ENCODE data around the gene COX15. TPM values are rescaled to one million over a fixed set of nuclear protein-coding genes. Genes with fewer than 3 reads are reported as not detected.

Gene COX15
- total and polyA plus RNA-seq, 2 donors (not counting 3 experiments of a cell fraction or from before 2014, with no cell fraction given): 16.6 to 34.6 TPM

- POLR2A ChIA-PET: no interaction called here
- Histone ChIP-seq H3K79me2 (ENCODE audit: control insufficient read depth, insufficient read depth, low read length) (no peaks in the 10 kb centered on the region), H3K27me3 (ENCODE audit: control insufficient read depth in 2 of 2, insufficient read depth in 2 of 2, low read length in 2 of 2) (no peaks in the 10 kb centered on the region), H3K9ac (replicated peaks; ENCODE audit: extremely low read depth, insufficient read depth, low read length) (no peak overlapping the region), H3K36me3 (ENCODE audit: control insufficient read depth in 2 of 2, extremely low read depth in 1 of 2, insufficient read depth in 2 of 2, low read length in 2 of 2) (peaks cover 3 to 10% of the 10 kb centered on the region in 2 experiments), H3K4me3 (replicated peaks in 1 of 3; ENCODE audit: insufficient read depth in 1 of 3, low read depth in 1 of 3, low read length in 3 of 3) (no peak overlapping the region), H3K27ac (ENCODE audit: insufficient read depth, low read depth, low read length) (no peak overlapping the region), H3K9me3 (replicated peaks; ENCODE audit: control insufficient read depth, insufficient read depth, low read length) (no peaks in the 10 kb centered on the region), H3K9me1 (replicated peaks; ENCODE audit: control insufficient read depth, extremely low read depth, insufficient read depth, low read length) (no peaks in the 10 kb centered on the region), H3K4me2 (ENCODE audit: insufficient read depth, low read length) (no peak overlapping the region), H2AFZ (ENCODE audit: low read depth, low read length) (no peak overlapping the region), H4K20me1 (replicated peaks; ENCODE audit: control insufficient read depth, extremely low read depth, insufficient read depth, low read length) (no peaks in the 10 kb centered on the region), H3K4me1 (ENCODE audit: control insufficient read depth, extremely low read depth, insufficient read depth, low read length) (no peaks in the 10 kb centered on the region)
- DNase-seq (ENCODE audit: low read depth, low spot score) (no peak), FAIRE-seq (no peak)
- BruUV-seq (replicated peaks): no TSS peak
- CTCF ChIA-PET: no interaction called here
- TF ChIP-seq GATA2 (IDR thresholded peaks at IDR 0.05; ENCODE audit: insufficient read depth, insufficient read length, low read depth, low read length) (no peak), MYC (IDR thresholded peaks at IDR 0.05; ENCODE audit: low read depth, low read length) (no peak), FOS (IDR thresholded peaks at IDR 0.05; ENCODE audit: borderline replicate concordance, insufficient read depth, low read length) (no peak), MAX (IDR thresholded peaks at IDR 0.05; ENCODE audit: insufficient read depth, insufficient read length) (no peak), EZH2 (IDR thresholded peaks at IDR 0.05; ENCODE audit: borderline replicate concordance, low read depth, low read length, severe bottlenecking) (no peak), POLR2AphosphoS5 (IDR thresholded peaks at IDR 0.05; ENCODE audit: insufficient read depth, low read depth, low read length) (no peak), JUN (IDR thresholded peaks at IDR 0.05; ENCODE audit: borderline replicate concordance, insufficient read depth, insufficient read length, low read depth) (no peak), POLR2A (IDR thresholded peaks at IDR 0.05; ENCODE audit: low read depth, low read length) (no peak)
- TF ChIP-seq, protein P1, sequence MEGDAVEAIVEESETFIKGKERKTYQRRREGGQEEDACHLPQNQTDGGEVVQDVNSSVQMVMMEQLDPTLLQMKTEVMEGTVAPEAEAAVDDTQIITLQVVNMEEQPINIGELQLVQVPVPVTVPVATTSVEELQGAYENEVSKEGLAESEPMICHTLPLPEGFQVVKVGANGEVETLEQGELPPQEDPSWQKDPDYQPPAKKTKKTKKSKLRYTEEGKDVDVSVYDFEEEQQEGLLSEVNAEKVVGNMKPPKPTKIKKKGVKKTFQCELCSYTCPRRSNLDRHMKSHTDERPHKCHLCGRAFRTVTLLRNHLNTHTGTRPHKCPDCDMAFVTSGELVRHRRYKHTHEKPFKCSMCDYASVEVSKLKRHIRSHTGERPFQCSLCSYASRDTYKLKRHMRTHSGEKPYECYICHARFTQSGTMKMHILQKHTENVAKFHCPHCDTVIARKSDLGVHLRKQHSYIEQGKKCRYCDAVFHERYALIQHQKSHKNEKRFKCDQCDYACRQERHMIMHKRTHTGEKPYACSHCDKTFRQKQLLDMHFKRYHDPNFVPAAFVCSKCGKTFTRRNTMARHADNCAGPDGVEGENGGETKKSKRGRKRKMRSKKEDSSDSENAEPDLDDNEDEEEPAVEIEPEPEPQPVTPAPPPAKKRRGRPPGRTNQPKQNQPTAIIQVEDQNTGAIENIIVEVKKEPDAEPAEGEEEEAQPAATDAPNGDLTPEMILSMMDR (IDR thresholded peaks at IDR 0.05; ENCODE audit: extremely low read depth in 1 of 2, insufficient read depth in 1 of 2, low read depth in 1 of 2, low read length in 2 of 2): no peak
- dilution Hi-C loops (cut with MboI; ENCODE audit: extremely low pct_ligation_motif_present, low sequenced_read_pairs): no loop called here
- intact Hi-C loops (cut with micrococcal nuclease): no loop called here
Measured at GRCh38 chr10:99761365-99761764, 29.4 kb upstream of the COX15 start.
